ENCODE results near the gene CACNA2D4. TPM values are rescaled to one million over a fixed set of nuclear protein-coding genes. Genes with fewer than 3 reads are reported as not detected.
A peak's percentile ranks its signal among the peaks of the same experiment; 100 is the strongest.

The CACNA2D4 gene
- total RNA-seq, 1 experiment from 2014 or later, result 44.0 TPM

- DNase-seq (ENCODE audit: low read depth), result no peak
These were observed 159.6 kb downstream of the CACNA2D4 start for GRCh38 chr12:1758887-1759286.

- DNase-seq (ENCODE audit: low read depth), result no peak
These were observed 160.1 kb downstream of the CACNA2D4 start for GRCh38 chr12:1758376-1758775.

- no peak for DNase-seq (ENCODE audit: low read depth)
These were observed 168.2 kb downstream of the CACNA2D4 start for GRCh38 chr12:1750300-1750699.

- DNase-seq (ENCODE audit: low read depth), result no peak
These were observed 169.4 kb downstream of the CACNA2D4 start for GRCh38 chr12:1749019-1749418.

- DNase-seq (ENCODE audit: low read depth), result no peak
These were observed 170.8 kb downstream of the CACNA2D4 start for GRCh38 chr12:1747609-1748008.

- peak; percentile 5 for DNase-seq (ENCODE audit: low read depth)
These were observed 173.5 kb downstream of the CACNA2D4 start for GRCh38 chr12:1744932-1745331.

Other genes starting within 250 kb of the CACNA2D4 start
- 34.5 and 42.7 TPM in 2 replicates for gene ADIPOR2, start 227.6 kb downstream of the CACNA2D4 start, total RNA-seq (2014; rRNA removed; shearing (Covaris generic))
- not detected in 2 replicates for gene LRTM2, start 98.1 kb downstream of the CACNA2D4 start, total RNA-seq (2014; rRNA removed; shearing (Covaris generic))
- gene DCP1B, start 85.8 kb upstream of the CACNA2D4 start, total RNA-seq (2014; rRNA removed; shearing (Covaris generic)), result 13.0 and 15.9 TPM in 2 replicates
- not detected in 2 replicates for gene CACNA1C, start 134.3 kb upstream of the CACNA2D4 start, total RNA-seq (2014; rRNA removed; shearing (Covaris generic))

Data from HT1080 (cell line).